Panc1 (cell line): ENCODE results near the gene LRRTM3. TPM values are rescaled to one million over a fixed set of nuclear protein-coding genes. Genes with fewer than 3 reads are reported as not detected.

Experiments used
- ATAC-seq: fragments of 200-7000 bp; cut with Tn5 transposase; 2 replicates; pipeline ENCODE4 v1.9.1; 2020; ENCODE audit warnings: mild to moderate bottlenecking, moderate library complexity
- BruUV-seq: library from RNA; stranded (reverse); fragments of 400-500 nt; replicated peaks from 2 replicates; lab custom pipeline; 2021; lab: Mats Ljungman, UMichigan
- CTCF ChIA-PET: fragments of 300-600 bp; sonication (Branson Sonifier 250); formaldehyde crosslinking; loops from one replicate; lab custom pipeline; 2022; ENCODE audit warnings: antibody characterized with exemption; lab: Charles Lee
- POLR2A ChIA-PET: fragments of 300-600 bp; sonication (Branson Sonifier 250); formaldehyde crosslinking; loops from one replicate; lab custom pipeline; 2022; ENCODE audit warnings: antibody characterized with exemption; lab: Charles Lee
- DNase-seq: peaks from one replicate; pipeline ENCODE4 v3.0.0-alpha.2; 2010; ENCODE audit warnings: low read depth, low spot score
- H3K27ac ChIP-seq: 2 replicates; pipeline ENCODE4 v1.5.1; 2011; ENCODE audit warnings: mild to moderate bottlenecking, low read length, inconsistent platforms
- H3K27me3 ChIP-seq: fragments of 200-500 bp; sonication (Bioruptor generic); 2 replicates; pipeline ENCODE4 v1.6.0; 2014; ENCODE audit warnings: low read length, inconsistent platforms; ENCODE audit not compliant: control insufficient read depth, insufficient read depth
- H3K36me3 ChIP-seq: fragments of 200-500 bp; sonication (Bioruptor generic); 2 replicates; pipeline ENCODE4 v1.5.1; 2014; ENCODE audit warnings: inconsistent platforms, mild to moderate bottlenecking, low read length, moderate library complexity; ENCODE audit not compliant: control insufficient read depth, insufficient read depth
- H3K4me1 ChIP-seq: 2 replicates; pipeline ENCODE4 v1.5.1; 2011; ENCODE audit warnings: inconsistent platforms, mild to moderate bottlenecking, low read length, moderate library complexity; ENCODE audit not compliant: control insufficient read depth, insufficient read depth
- H3K4me3 ChIP-seq, 2 experiments: 2 replicates each; pipeline ENCODE4 v1.5.1; 2011 to 2012; ENCODE audit warnings: low read depth in 2 of 2, low read length in 2 of 2, mild to moderate bottlenecking in 2 of 2, inconsistent platforms in 1 of 2, moderate library complexity in 1 of 2
- H3K9me3 ChIP-seq: fragments of 200-500 bp; sonication (Bioruptor generic); 2 replicates; pipeline ENCODE4 v1.5.1; 2014; ENCODE audit warnings: low read depth, mild to moderate bottlenecking, inconsistent platforms, low read length, moderate library complexity; ENCODE audit not compliant: control insufficient read depth, insufficient read depth
- POLR2AphosphoS5 ChIP-seq: IDR thresholded peaks from 2 replicates; pipeline ENCODE4 v1.6.1; 2012; ENCODE audit warnings: mild to moderate bottlenecking, low read depth, low read length, moderate library complexity
- REST ChIP-seq, 2 experiments: IDR thresholded peaks; 2 replicates each; pipeline ENCODE4 v1.6.1; 2011 to 2012; ENCODE audit warnings: low read depth in 2 of 2, control low read depth in 1 of 2, low read length in 1 of 2, mild to moderate bottlenecking in 1 of 2, moderate library complexity in 1 of 2; ENCODE audit not compliant: insufficient read depth in 1 of 2
- SIN3A ChIP-seq: IDR thresholded peaks from 2 replicates; pipeline ENCODE4 v1.6.1; 2012; ENCODE audit warnings: low read depth, mild to moderate bottlenecking, low read length, moderate library complexity, borderline replicate concordance; ENCODE audit not compliant: insufficient read depth
- TCF7L2 ChIP-seq: IDR thresholded peaks from 2 replicates; pipeline ENCODE4 v1.6.1; 2011; ENCODE audit warnings: mild to moderate bottlenecking, low read depth, low read length, inconsistent platforms
- in situ Hi-C: cut with HindIII; loops from 2 replicates; pipeline ENCODE4 v1.10.0; 2016; ENCODE audit warnings: low sequenced_read_pairs, low pct_unique_long_range_greater_than_20kb
- intact Hi-C: fragments of 100-400 bp; cut with micrococcal nuclease; formaldehyde crosslinking; loops from one replicate; pipeline ENCODE4 v1.10.0; 2022; ENCODE audit not compliant: unreplicated experiment
- total RNA-seq: library from RNA; stranded (reverse); gene quantifications from one replicate; pipeline ENCODE4 v1.2.1, GENCODE V29; 2021; ENCODE audit not compliant: unreplicated experiment
- TF ChIP-seq, protein P1 (sequence below): fragments of 450-650 bp; IDR thresholded peaks from 2 replicates; pipeline ENCODE4 v1.5.1; 2017; ENCODE audit warnings: mild to moderate bottlenecking

Gene LRRTM3
- total RNA-seq, 1 experiment from 2014 or later: 0.10 TPM

DNA sequence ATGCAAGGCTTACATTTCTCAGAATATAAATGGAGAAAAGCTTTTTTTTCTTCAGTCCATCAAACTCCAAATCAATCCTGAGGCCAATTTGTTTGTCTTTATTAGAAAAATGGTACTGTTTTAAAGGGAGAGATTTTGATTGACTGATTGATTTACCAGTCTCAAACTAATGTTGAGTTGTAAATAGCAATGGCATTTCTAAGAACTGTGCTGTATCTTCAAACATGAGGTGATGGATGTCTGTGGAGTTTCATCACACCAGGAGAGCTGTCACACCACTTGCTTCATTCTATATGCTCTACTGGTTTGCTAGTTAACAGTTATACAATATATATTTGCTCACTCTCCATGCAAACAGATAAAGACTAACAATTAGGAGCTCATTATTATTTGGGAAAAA is 39.0 kb upstream of the LRRTM3 start:
- ChIA-PET POLR2A (no interaction called here), CTCF (no interaction called here)
- intact Hi-C loops (no loop called here), in situ Hi-C loops (no loop called here)
- Histone ChIP-seq H3K36me3 (no peaks in the 10 kb centered on the region), H3K4me3 (no peak overlapping the region), H3K4me1 (no peaks in the 10 kb centered on the region), H3K9me3 (no peaks in the 10 kb centered on the region), H3K27me3 (no peaks in the 10 kb centered on the region), H3K27ac (no peak overlapping the region)
- ATAC-seq (no peak), DNase-seq (no peak)
- TF ChIP-seq POLR2AphosphoS5 (no peak), SIN3A (no peak), REST (IDR thresholded peaks at IDR 0.05; ENCODE audit: insufficient read depth in 1 of 2, low read depth in 2 of 2, low read length in 1 of 2) (no peak)
- no TSS peak for BruUV-seq

DNA sequence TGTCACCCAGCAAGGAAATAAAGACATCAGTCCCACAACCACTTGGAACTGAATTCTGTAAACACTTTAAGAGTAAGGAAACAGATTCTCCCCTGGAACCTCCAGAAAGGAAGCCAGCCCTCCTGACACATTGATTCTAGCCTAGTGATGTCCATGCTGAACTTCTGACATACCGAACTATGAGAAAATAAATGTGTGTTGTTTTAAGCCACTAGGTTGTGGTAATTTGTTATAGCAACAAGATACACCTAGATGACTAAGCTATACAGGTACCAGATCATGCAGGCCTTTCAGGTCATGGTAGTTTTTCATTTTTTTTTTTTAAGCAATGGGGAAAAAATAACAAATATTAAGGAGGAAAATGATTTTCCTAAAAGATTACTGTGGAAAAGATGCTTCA is 37.6 kb upstream of the LRRTM3 start:
- TF ChIP-seq SIN3A (no peak), POLR2AphosphoS5 (no peak), REST (IDR thresholded peaks at IDR 0.05; ENCODE audit: insufficient read depth in 1 of 2, low read depth in 2 of 2, low read length in 1 of 2) (no peak), TCF7L2 (no peak)
- TF ChIP-seq, protein P1, sequence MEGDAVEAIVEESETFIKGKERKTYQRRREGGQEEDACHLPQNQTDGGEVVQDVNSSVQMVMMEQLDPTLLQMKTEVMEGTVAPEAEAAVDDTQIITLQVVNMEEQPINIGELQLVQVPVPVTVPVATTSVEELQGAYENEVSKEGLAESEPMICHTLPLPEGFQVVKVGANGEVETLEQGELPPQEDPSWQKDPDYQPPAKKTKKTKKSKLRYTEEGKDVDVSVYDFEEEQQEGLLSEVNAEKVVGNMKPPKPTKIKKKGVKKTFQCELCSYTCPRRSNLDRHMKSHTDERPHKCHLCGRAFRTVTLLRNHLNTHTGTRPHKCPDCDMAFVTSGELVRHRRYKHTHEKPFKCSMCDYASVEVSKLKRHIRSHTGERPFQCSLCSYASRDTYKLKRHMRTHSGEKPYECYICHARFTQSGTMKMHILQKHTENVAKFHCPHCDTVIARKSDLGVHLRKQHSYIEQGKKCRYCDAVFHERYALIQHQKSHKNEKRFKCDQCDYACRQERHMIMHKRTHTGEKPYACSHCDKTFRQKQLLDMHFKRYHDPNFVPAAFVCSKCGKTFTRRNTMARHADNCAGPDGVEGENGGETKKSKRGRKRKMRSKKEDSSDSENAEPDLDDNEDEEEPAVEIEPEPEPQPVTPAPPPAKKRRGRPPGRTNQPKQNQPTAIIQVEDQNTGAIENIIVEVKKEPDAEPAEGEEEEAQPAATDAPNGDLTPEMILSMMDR: no peak

More for the DNA sequence above, 37.6 kb upstream of the LRRTM3 start:
- ChIA-PET POLR2A (no interaction called here), CTCF (no interaction called here)
- Histone ChIP-seq H3K9me3 (no peaks in the 10 kb centered on the region), H3K4me3 (no peak overlapping the region), H3K4me1 (no peaks in the 10 kb centered on the region), H3K36me3 (no peaks in the 10 kb centered on the region), H3K27me3 (no peaks in the 10 kb centered on the region), H3K27ac (no peak overlapping the region)
- DNase-seq (no peak), ATAC-seq (no peak)
- intact Hi-C loops: no loop called here
- in situ Hi-C loops: no loop called here
- no TSS peak for BruUV-seq
